CD4-positive, alpha-beta T cell treated with Interferon gamma for 1 hour (primary cell): ENCODE measurements around the gene HACD1.

Source experiments
- DNase-seq: peaks from one replicate; pipeline ENCODE4 v3.0.0-alpha.2; 2020

Gene HACD1, protein sequence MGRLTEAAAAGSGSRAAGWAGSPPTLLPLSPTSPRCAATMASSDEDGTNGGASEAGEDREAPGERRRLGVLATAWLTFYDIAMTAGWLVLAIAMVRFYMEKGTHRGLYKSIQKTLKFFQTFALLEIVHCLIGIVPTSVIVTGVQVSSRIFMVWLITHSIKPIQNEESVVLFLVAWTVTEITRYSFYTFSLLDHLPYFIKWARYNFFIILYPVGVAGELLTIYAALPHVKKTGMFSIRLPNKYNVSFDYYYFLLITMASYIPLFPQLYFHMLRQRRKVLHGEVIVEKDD

DNA sequence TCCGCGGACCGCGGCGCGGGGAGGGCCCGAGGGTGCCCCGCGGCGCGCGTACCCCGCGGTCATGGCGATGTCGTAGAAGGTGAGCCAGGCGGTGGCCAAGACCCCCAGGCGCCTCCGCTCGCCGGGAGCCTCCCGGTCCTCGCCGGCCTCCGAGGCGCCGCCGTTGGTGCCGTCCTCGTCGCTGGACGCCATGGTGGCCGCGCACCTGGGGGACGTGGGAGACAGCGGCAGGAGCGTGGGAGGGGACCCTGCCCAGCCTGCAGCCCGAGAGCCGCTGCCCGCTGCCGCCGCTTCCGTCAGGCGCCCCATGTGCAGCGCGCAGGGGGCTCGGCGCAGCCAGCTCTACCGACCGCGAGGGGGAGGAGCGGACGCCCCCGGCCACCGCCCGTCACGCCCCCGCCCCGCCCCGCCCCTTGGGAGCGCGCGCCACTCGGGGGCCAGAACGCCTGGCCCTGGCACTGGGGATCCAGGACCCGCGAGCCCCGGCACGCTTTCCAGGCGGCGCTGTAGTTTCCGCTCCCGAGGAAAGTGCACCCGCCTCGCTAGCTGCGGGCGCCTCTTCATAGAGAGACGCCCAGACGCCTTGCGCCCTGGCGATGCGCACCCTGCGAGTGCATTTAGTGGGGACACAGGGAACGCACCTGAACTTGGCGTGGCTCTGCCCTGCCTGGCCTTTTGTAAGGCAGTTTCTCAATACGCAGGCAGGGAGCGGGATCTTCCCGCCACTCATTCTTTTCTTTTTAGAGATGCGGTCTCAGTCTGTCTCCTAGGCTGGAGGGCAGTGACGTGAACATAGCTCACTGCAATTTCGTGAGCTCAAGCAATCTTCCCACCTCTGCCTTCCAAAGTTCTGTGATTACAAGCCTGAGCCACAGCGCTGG is at the start of gene HACD1:
HACD1 (minus strand) TSS at position 344 of the 881 bp plus-strand sequence; CDS start at position 309, 35 bp downstream.
- DNase-seq = peak; percentile 29

DNA sequence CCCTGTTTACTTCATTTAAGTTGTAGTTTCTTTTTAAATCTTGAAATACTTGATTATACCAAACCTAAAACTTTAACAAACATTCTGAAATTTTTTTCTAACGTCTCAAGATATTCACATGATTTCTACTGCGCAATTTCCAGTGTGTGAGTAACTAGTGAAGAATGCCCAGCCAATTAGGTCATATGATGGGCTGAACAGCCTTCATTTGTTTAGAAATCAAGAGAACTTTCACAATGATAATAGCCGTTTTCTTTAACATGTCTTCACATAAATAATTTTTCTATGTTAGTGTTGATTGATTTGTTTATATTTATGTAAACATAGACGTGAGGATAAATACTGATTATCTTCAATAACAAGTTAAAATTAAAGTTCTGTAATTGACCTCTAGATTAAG is 48.6 kb upstream of the HACD1 start:
- no peak for DNase-seq

DNA sequence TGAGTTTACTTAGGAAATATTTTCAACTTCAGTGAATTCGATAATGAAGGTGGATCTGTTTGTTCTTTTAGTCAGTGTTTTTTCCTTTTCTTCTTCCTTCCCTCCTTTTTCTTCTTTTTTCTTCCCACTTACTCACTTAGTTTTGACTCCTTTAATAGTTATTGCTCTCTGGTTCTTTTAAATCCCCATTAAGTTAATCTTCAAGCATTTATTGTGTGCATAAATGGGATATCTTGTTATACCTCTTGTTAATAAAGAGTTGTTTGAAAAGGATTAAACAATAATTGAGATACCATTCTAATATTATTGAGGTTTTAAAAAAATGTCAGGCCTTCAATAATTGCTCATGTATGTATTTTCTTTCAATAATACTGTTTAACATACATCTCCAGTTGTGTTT is 46.3 kb upstream of the HACD1 start:
- DNase-seq = no peak

DNA sequence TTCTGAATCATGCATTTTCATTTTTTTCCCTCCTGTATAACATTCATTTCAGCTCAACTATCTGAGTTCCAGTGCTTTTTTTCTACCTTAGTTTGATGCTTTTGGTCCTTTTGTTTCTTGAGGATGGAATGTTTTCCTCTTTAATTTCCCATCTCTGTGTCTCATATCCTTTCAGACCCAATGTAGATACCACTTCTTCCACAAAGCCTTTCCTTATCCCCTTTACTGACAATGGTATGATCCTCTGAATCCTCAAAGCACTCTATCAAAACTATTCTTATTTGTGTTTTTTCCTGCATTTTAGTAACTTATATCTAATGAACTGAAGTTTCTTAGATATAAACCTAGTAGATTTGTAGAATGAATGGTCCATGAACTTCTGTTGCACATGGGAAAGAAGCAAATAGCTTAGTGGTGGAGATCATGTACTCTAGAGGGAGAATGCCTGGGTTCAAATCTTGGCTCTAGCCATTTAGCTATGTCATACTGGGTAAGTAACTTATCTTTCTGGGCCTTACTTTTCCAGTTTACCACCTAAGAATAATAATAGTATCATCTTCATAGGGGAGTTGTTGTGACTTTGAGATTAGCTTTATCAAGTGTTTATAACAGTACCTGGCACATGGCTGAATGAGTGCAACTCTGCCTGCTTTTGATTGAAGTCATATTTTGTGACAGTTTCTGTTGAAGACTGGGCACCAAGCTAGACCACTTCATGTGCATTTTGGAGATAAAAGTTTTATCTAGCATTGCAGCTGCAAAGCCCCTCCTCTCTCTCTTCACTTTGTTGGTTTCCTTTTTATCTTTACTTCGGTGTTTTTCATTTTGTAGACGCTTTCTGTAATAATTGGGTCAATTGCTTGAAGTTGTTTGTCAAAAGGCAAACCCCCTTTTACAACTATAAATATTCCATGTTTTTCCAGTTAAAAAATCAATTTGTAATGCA is 45.3 kb upstream of the HACD1 start:
- no peak for DNase-seq

DNA sequence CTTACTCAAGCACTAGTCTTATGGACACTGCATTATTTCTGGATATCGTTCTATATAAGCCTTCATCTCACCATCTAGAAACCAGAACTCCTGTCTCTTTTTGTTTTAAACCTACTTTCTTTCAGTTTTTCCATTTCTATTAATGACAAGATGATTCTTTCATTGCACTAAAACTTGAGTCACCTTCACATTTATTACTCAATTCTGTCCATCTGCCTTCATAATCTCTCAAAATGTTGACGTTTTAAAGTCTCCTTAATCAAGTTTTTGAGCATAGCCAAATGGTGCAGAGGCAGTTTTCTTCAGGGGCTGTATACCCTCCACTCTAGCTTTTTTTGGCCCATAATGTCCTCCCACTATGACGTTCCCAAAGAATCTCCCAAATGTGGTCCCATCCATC is 44.3 kb upstream of the HACD1 start:
- DNase-seq = no peak

DNA sequence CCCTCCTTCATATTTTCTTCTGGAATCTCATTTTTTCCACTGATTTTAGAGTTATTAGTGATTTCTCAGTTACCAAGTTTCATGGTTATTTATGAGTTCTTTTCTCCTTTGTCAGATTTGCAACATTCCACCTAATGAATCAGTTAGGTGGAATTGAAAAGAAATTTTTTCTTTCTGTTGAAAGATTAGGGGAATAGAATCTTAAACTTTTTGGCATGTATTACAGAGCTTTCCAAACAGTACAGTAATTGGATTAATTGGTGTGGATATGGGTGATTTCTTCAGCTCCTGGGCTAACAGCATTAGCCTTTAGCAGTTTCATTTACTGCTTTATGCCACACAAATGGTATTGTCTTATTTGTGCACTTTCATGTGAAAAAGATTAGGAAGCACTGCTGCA is 43.7 kb upstream of the HACD1 start:
- DNase-seq = no peak

DNA sequence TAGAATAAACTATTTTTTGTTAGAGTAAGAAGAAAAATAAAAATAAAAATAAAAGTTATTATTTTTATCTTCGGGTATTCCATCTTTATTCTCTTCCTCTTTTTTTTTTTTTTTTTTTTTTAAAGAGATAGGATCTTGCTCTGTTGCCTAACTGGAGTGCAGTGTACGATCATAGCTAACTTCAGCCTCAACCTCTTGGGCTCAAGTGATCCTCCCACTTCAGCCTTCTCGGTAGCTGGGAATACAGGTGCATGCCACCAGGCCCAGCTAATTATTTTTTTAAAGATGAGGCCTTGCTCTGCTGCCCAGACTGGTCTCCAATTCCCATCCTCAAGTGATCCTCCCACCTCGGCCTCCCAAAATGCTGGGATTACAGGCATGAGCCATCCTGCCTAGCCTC is 42.2 kb upstream of the HACD1 start:
- DNase-seq = no peak

DNA sequence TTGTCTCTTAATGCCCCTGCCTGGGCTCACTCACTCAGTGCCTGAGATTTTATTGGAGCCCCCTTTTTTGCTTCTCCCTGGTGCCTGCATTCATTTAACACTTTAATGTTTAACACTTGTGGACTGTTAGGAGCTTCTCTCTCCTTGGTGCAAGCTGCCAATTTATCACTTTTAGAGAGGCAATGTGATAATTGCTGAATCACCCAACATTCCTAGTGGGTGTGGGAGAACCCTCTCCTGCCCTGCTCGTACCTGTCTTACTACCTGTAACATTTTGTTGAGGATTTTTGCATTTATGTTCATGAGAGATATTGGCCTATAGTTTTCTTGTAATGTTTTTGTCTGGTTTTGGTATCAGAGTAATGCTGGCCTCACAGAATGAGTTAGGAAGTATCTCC is 39.9 kb upstream of the HACD1 start:
- DNase-seq = no peak

DNA sequence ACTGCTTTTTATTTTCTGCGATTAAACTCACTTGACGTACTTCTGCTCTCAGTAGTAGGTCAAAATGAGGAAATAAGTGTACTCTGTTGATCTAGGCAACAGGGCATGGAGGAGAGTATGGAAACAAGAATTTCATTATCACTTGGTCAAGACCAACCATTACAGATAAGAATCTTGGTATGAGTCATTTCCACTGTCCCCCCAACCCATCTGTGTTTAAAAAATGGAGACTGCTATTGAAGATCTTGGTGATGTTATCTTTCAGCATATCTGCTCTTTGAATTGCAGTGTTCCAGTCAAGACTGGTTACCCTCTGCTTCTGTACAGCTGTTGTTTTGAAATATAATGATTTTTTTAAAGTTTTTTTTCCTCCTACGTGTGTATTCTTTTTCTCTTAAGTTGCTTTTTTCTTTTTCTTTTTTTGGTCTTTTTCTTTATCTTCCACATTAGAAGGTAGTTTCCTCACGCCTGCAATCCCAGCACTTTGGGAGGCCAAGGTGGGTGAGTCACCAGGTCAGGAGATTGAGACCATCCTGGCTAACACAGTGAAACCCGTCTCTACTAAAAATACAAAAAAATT is 38.5 kb upstream of the HACD1 start:
- DNase-seq = no peak

DNA sequence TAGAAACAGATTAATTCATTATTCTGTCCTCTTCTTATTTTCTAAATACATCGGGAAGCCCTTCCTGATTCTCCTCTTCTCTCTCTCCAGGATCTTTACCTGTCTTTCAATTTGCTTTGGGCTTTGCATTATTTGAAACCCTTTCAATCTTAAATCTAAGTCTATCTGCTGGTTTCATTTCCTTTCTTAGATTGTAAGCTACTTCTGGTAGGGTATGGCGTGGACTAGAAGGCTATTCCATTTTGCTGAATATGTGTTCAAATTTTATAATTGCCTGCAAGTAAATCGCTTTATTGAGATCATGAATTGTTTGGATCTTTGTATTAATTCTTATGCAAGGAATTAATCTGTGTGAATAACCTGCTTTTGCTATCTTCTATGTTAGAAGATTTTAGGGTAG is 37.8 kb upstream of the HACD1 start:
- DNase-seq = no peak

DNA sequence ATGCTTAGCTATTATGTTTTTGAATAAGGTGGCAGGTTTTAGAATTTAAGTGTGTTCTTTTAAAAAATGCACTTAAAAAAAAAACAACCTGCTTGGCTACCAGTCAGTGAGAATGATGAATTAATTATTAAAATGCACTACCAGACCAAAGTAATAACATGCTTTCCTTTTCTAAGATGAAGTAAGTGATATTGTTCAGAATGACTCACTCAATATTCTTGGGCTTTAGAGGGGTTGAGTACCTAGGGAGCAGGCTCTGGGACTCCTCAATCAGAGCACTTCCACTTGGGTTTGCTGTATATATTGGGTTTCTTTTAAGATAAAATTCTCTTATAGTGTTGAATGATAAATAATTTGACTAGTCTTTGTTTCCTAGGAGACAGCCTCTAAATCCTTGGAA is 35.4 kb upstream of the HACD1 start:
- no peak for DNase-seq

DNA sequence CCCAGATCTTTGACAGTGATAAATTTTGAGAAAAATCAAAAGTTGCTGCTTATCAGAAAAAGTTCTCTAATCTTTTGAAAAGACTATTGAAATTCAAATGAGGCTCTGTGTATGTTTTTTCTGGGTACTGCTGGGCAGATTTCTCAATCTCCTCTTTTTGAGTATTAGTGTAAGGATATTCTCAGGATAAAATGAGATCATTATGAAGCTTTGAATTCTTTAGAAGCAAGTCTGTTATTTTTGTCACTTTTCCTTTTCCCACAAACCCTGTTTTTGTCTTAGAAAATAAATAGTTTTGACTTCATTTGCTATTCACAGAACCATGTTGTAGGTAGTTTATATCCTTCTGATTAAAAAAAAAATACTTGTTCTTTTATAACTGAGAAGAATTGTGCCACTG is 34.7 kb upstream of the HACD1 start:
- no peak for DNase-seq

DNA sequence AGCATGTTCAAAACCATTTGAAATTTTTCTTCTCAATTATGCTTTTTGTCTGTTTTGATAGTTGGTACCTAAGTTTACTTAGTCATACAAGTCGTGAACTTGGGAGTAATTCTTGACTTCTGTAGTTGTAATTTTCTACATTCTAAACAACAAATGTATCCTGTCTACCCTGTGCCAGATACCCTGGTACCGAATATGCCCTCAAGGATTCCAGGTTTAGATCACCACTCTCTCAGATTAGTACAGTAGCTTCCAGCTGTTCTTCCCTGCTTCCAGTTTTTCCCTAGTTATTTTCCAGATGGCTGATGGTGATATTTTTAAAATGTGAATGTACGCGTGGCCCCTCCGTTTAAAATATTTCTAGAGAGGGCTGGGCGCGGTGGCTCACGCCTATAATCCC is 33.2 kb upstream of the HACD1 start:
- DNase-seq = no peak

DNA sequence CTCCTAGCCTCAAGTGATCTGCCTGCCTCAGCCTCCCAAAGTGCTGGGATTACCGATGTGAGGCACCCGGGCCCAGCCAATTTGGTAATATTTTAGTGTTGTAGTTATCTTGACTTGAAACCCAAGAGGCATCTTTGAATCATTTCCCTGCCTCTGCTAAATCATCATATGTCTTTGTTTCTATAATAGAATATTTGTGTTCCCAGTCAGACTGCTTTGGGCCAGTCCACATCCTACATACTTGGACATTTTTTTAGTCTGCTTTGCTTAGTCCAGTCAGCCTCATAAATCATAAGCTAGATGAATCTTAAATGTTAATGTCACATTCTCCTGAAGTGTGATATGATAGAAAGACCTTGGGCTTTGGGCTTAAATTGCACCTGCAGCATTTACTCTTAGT is 32.7 kb upstream of the HACD1 start:
- no peak for DNase-seq

DNA sequence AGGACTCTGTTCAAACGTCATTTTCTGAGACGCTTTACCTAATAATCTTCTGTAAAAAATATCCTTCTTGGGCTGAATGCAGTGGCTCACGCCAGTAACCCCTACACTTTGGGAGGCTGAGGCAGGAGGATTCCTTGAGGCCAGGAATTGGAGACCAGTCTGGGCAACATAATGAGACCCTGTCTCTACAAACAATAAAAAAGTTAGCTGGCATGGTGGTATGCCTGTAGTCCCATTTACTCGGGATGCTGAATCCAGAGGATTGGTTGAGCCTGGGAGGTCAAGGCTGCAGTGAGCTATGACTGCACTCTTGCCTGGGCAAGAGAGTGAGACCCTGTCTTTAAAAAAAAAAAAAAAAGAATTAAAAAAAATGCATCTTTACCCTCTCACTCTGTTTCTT is 31.9 kb upstream of the HACD1 start:
- DNase-seq = no peak

DNA sequence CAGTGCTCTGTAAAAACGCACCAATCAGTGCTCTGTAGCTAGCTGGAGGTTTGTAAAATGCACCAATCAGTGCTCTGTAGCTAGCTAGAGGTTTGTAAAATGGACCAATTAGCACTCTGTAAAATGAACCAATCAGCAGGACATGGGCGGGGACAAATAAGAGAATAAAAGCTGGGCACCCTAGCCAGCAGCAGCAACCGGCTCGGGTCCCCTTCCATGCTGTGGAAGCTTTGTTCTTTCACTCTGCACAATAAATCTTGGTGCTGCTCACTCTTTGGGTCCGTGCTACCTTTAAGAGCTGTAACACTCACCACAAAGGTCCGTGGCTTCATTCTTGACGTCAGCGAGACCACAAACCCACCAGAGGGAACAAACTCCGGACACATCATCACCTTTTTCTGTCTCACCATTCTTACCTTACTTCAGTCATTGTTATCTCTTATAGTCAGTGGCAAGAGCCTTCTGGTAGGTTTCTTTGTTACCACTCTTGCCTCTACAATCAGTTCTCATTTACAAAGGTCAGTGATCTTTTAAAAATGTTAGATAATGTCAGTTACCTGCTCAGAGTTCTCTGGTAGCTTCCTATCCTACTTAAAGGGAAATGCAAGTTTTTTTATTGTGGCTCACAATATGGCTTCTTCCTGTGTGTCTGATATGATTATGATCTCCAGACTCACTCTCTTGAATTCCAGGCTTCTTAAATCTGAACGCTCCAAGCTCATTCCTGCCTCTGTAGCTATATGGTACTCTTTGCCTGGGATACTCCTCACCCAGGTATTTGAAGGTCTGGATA is 31.3 kb upstream of the HACD1 start:
- DNase-seq = peak; percentile 41

DNA sequence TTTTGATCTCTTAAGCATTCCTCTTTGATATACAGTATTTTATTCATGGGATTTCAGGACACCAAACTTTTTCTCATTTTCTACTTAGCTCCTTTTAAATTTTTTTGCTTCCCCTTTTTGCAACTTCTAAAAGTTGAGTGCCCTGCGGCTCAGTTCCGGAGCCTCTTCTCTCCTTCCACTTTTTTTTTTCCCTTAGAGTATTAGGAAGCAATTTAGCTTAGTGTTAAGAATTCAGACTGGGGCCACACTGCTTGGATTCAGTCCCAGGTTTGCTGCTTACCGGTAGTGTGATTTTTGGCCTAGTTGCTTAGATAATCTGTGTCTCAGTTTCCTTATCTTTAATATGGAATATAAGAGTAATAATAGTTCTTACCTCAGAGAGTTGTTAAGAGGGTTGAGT is 30.2 kb upstream of the HACD1 start:
- DNase-seq = no peak

DNA sequence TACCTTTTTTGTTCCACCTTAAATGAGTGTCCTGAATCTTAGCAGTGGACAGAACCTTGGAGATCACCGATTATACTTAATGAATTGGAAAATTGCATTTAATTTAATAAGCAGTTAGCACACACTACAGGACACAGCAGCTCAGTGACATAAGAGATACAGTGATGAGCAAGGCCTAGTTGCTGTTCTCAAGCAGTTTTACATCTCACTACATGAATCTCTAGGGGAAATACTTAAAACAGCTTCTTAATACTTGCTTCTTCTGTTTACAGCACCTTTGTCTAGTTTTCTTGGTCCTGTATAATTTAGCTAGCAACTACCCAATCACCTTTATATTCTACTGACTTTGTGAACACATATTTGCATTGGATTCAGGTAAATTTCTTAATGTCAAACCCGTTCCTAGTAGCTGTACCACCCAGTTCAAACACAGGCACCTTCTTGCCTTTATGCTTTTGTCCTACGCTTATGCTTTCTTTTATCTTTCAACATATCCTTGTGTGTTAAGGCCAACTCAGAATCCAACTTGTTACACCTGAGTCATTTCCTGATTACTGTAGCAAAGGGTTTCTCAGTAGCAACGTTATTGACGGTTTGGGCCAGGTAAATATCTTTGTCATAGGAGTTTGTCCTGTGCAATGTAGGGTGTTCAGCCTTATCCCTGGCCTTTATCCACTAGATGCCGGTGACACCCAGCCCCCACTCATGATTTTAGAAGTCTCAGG is 28.6 kb upstream of the HACD1 start:
- DNase-seq = no peak

DNA sequence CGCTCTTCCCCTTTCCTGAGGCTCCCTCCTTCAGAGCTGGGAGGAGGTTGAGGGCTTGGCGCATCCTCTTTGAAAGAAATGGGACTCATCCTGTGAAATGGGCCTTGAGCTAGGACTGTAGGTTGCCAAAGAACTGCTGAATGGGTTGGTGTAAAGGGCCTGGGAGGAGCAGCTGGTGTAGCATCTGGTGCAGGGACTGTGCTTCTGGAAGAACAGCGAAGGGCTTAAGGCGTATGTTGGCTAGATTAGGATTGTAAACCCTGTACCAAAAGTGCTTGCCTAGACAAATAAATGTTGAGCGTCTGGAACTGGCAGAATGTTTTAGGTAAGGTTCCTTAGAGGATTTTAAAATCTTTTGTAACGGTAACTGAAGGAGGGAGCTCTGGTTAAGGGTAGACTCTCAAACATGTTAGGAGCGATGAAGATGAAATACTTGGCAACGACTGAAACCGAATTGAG is 27.3 kb upstream of the HACD1 start:
- DNase-seq = no peak

DNA sequence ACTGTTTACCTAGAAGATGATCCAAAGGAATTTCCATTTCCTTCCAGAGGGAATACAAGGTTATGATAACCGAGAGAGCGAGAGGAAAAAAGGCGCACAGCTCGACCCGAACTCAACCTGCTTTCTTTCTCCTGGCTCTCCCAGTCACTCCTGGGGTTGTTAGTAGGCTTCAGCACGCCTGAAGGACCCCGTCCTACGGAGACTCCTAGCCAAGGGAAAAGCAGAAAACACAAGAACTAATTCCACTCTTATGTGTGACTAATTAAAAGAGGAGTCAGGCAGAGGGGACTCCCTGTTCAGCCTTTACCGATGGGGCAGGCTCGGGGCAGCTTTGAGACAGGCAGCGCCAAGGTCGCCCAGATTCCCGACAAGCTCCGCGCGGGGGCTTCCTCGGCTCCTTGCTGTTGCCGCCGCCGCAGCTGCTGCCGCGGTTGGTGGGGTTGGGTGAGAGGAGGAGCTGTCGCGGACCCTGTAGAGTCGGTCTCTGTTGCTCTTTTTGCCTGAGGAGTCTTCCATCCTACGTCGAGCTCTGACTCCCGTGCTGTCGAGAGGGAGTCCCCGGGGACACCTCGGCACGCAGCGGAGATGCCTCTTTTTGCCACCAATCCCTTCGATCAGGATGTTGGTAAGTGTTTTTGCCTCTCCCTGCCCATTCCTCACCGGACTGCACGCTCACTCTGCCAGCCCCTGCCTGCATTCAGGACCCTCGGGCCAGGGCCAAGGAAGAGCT is 26.7 kb upstream of the HACD1 start, which contains the start of gene STAM:
STAM (plus strand) TSS at position 397 of the 730 bp plus-strand sequence; CDS start at position 586, 189 bp downstream.
- peak; percentile 91 for DNase-seq
